Measurements from ENCODE around the gene NTPCR.

GRCh38 chr1:232900818-232901217, 49.6 kb upstream of the NTPCR start:
- TF ChIP-seq CTCF (IDR thresholded peaks at IDR 0.05) (no peak), POLR2AphosphoS5 (IDR thresholded peaks at IDR 0.05; ENCODE audit: insufficient read depth in 1 of 2, low read depth in 1 of 2) (no peak)

Measured in vagina (tissue), 2 donors.